Activated T-cell treated with anti-CD3 and anti-CD28 coated beads, Interleukin-2, amount 50 U/mL, for 4 hours (primary cell): ENCODE results near the gene GBGT1. TPM values are rescaled to one million over a fixed set of nuclear protein-coding genes. Genes with fewer than 3 reads are reported as not detected.
"Not testable (repeated sequence)": the region's sequence is repeated elsewhere in the genome, so short reads cannot be mapped to it uniquely, and the experiment has no call there.

Source experiments
- ATAC-seq, 2 donors: fragments of 200-7000 bp; cut with Tn5 transposase; one replicate each; pipeline ENCODE4 v1.10.0; 2021
- DNase-seq: peaks from one replicate; pipeline ENCODE4 v3.0.0-alpha.2; 2020
- H3K27me3 Mint-ChIP-seq: one replicate; pipeline ENCODE4 v1.8.0; 2021; ENCODE audit warnings: low read depth, mixed read lengths
- H3K36me3 Mint-ChIP-seq: one replicate; pipeline ENCODE4 v1.8.0; 2022; ENCODE audit warnings: mixed read lengths; ENCODE audit not compliant: insufficient read depth
- H3K4me1 Mint-ChIP-seq: one replicate; pipeline ENCODE4 v1.8.0; 2021; ENCODE audit warnings: low read depth, mixed read lengths
- H3K4me3 Mint-ChIP-seq: one replicate; pipeline ENCODE4 v1.8.0; 2021; ENCODE audit warnings: mild to moderate bottlenecking, moderate library complexity, mixed read lengths
- H3K9me3 Mint-ChIP-seq: one replicate; pipeline ENCODE4 v1.8.0; 2021; ENCODE audit warnings: mixed read lengths
- total RNA-seq, 3 donors: library from RNA; stranded (reverse); gene quantifications; one replicate each; pipeline ENCODE4 v1.2.1, GENCODE V29; 2021

The GBGT1 gene
- total RNA-seq = 1 to 10 TPM; 3.0 to 3.3 (median 3.2) TPM

- H3K27me3 Mint-ChIP-seq = peaks cover 2% of the 10 kb centered on the region
- peak; percentile 73 to 76 for ATAC-seq
Measured at GRCh38 chr9:133163504-133164172, at the start of gene GBGT1. GBGT1 (minus strand) TSS chr9:133163914; CDS start chr9:133162412, 1,502 bp downstream.

GRCh38 chr9:133210609-133211008 lies 46.9 kb upstream of the GBGT1 start:
- Mint-ChIP-seq H3K9me3 (no peaks in the 10 kb centered on the region), H3K4me3 (no peak overlapping the region), H3K4me1 (no peaks in the 10 kb centered on the region), H3K36me3 (no peaks in the 10 kb centered on the region), H3K27me3 (peaks cover 48% of the 10 kb centered on the region)
- no peak for DNase-seq
- no peak for ATAC-seq

More at GRCh38 chr9:133163504-133164172, at the start of gene GBGT1:
- peaks cover 2% of the 10 kb centered on the region for H3K36me3 Mint-ChIP-seq
- no peak for DNase-seq
- H3K4me3 Mint-ChIP-seq = peak within 1 kb of the TSS; percentile 75
- no peaks in the 10 kb centered on the region for H3K9me3 Mint-ChIP-seq
- H3K4me1 Mint-ChIP-seq = peaks cover 5% of the 10 kb centered on the region

GRCh38 chr9:133210202-133210532 lies 46.5 kb upstream of the GBGT1 start:
- no peak for DNase-seq
- H3K36me3 Mint-ChIP-seq = no peaks in the 10 kb centered on the region
- no peak overlapping the region for H3K4me3 Mint-ChIP-seq
- H3K4me1 Mint-ChIP-seq = no peaks in the 10 kb centered on the region
- H3K9me3 Mint-ChIP-seq = no peaks in the 10 kb centered on the region
- no peak for ATAC-seq
- peaks cover 48% of the 10 kb centered on the region for H3K27me3 Mint-ChIP-seq

- DNase-seq, H3K9me3 Mint-ChIP-seq, ATAC-seq, H3K4me3 Mint-ChIP-seq, H3K36me3 Mint-ChIP-seq, H3K4me1 Mint-ChIP-seq: not testable (repeated sequence)
- H3K27me3 Mint-ChIP-seq = peaks cover 44% of the 10 kb centered on the region
Measured at GRCh38 chr9:133209327-133210201, 45.9 kb upstream of the GBGT1 start.

- H3K9me3 Mint-ChIP-seq, ATAC-seq, DNase-seq, H3K4me3 Mint-ChIP-seq, H3K4me1 Mint-ChIP-seq, H3K36me3 Mint-ChIP-seq: not testable (repeated sequence)
- H3K27me3 Mint-ChIP-seq = peaks cover 42% of the 10 kb centered on the region
Measured at GRCh38 chr9:133208880-133209300, 45.2 kb upstream of the GBGT1 start, which contains the start of gene OBP2B. OBP2B (minus strand) TSS chr9:133209250; CDS start chr9:133209199, 51 bp downstream.

- H3K36me3 Mint-ChIP-seq, H3K4me3 Mint-ChIP-seq, H3K9me3 Mint-ChIP-seq, H3K4me1 Mint-ChIP-seq, DNase-seq, ATAC-seq: not testable (repeated sequence)
- peaks cover 47% of the 10 kb centered on the region for H3K27me3 Mint-ChIP-seq
Measured at GRCh38 chr9:133208171-133208879, 44.6 kb upstream of the GBGT1 start.

- DNase-seq (no peak), ATAC-seq (no peak)
- no peaks in the 10 kb centered on the region for H3K9me3 Mint-ChIP-seq
- H3K36me3 Mint-ChIP-seq = no peaks in the 10 kb centered on the region
- H3K4me1 Mint-ChIP-seq = no peaks in the 10 kb centered on the region
- H3K4me3 Mint-ChIP-seq = no peak overlapping the region
- H3K27me3 Mint-ChIP-seq = peaks cover 44% of the 10 kb centered on the region
Measured at GRCh38 chr9:133207540-133208170, 43.9 kb upstream of the GBGT1 start.

- peaks cover 39% of the 10 kb centered on the region for H3K27me3 Mint-ChIP-seq
- no peak for DNase-seq
- no peaks in the 10 kb centered on the region for H3K4me1 Mint-ChIP-seq
- H3K4me3 Mint-ChIP-seq = no peak overlapping the region
- no peaks in the 10 kb centered on the region for H3K36me3 Mint-ChIP-seq
- no peak for ATAC-seq
- H3K9me3 Mint-ChIP-seq = no peaks in the 10 kb centered on the region
Measured at GRCh38 chr9:133207021-133207531, 43.4 kb upstream of the GBGT1 start.

- DNase-seq (no peak), ATAC-seq (no peak)
- H3K9me3 Mint-ChIP-seq = no peaks in the 10 kb centered on the region
- H3K4me3 Mint-ChIP-seq = no peak overlapping the region
- no peaks in the 10 kb centered on the region for H3K4me1 Mint-ChIP-seq
- H3K27me3 Mint-ChIP-seq = peaks cover 34% of the 10 kb centered on the region
- H3K36me3 Mint-ChIP-seq = no peaks in the 10 kb centered on the region
Measured at GRCh38 chr9:133205996-133206931, 42.5 kb upstream of the GBGT1 start.

- DNase-seq, H3K9me3 Mint-ChIP-seq, ATAC-seq, H3K36me3 Mint-ChIP-seq, H3K4me3 Mint-ChIP-seq, H3K4me1 Mint-ChIP-seq: not testable (repeated sequence)
- peaks cover 29% of the 10 kb centered on the region for H3K27me3 Mint-ChIP-seq
Measured at GRCh38 chr9:133205481-133205887, 41.8 kb upstream of the GBGT1 start.

GRCh38 chr9:133204993-133205336 lies 41.3 kb upstream of the GBGT1 start:
- Mint-ChIP-seq H3K4me1 (peaks cover 1% of the 10 kb centered on the region), H3K4me3 (no peak overlapping the region), H3K27me3 (peaks cover 23% of the 10 kb centered on the region), H3K9me3 (no peaks in the 10 kb centered on the region), H3K36me3 (no peaks in the 10 kb centered on the region)
- DNase-seq (no peak), ATAC-seq (no peak)

- DNase-seq (no peak), ATAC-seq (no peak)
- H3K4me3 Mint-ChIP-seq = no peak overlapping the region
- H3K36me3 Mint-ChIP-seq = no peaks in the 10 kb centered on the region
- H3K9me3 Mint-ChIP-seq = no peaks in the 10 kb centered on the region
- peaks cover 2% of the 10 kb centered on the region for H3K4me1 Mint-ChIP-seq
- H3K27me3 Mint-ChIP-seq = peaks cover 18% of the 10 kb centered on the region
Measured at GRCh38 chr9:133204335-133204992, 40.8 kb upstream of the GBGT1 start.
